A549 (cell line): ENCODE results near the gene ESRRB. TPM values are rescaled to one million over a fixed set of nuclear protein-coding genes. Genes with fewer than 3 reads are reported as not detected.

Experiments used
- ATAC-seq, 2 experiments: fragments of 200-7000 bp in 1 of 2; fragments of >200 bp in 1 of 2; cut with Nextera tagmentation in 1 of 2; cut with Tn5 transposase in 1 of 2; 3 replicates each; pipeline versions ENCODE4 v1.8.0 to v1.9.1; 2018 to 2020; ENCODE audit warnings: mild to moderate bottlenecking in 1 of 2, moderate library complexity in 1 of 2
- CTCF ChIA-PET: fragments of 300-600 bp; sonication (Branson Sonifier 250); formaldehyde crosslinking; extraction: SDS; loops from one replicate; lab custom pipeline; 2021; ENCODE audit warnings: antibody characterized with exemption, inconsistent platforms; lab: Yijun Ruan, JAX
- POLR2A ChIA-PET: fragments of 350-600 bp; formaldehyde crosslinking; extraction: SDS; loops from one replicate; lab custom pipeline; 2021; ENCODE audit warnings: antibody characterized with exemption, inconsistent platforms; lab: Yijun Ruan, JAX
- DNase-seq, 2 experiments: peaks; one replicate each; pipeline versions ENCODE4 v3.0.0 to v3.0.0-alpha.2; 2011 to 2016; ENCODE audit warnings: low read depth in 1 of 2, low spot score in 1 of 2
- FAIRE-seq: peaks from 2 replicates; lab custom pipeline; 2011; peaks lifted over from hg19 to GRCh38; lab: Jason Lieb, UNC
- H3K27ac ChIP-seq, 2 experiments: fragments of >200 bp; sonication (Bioruptor Twin); formaldehyde crosslinking; 3 replicates each; pipeline ENCODE4 v1.5.1; 2016 to 2017
- H3K4me1 ChIP-seq: fragments of >200 bp; sonication (Bioruptor Twin); formaldehyde crosslinking; 3 replicates; pipeline ENCODE4 v1.6.1; 2016
- H3K4me2 ChIP-seq: fragments of >200 bp; sonication (Bioruptor Twin); formaldehyde crosslinking; 3 replicates; pipeline ENCODE4 v1.6.1; 2016
- H3K4me3 ChIP-seq: fragments of >200 bp; sonication (Bioruptor Twin); formaldehyde crosslinking; 3 replicates; pipeline ENCODE4 v1.5.1; 2016
- H3K9me3 ChIP-seq: fragments of >200 bp; sonication (Bioruptor Twin); formaldehyde crosslinking; 3 replicates; pipeline ENCODE4 v1.6.1; 2016
- BHLHE40 ChIP-seq: IDR thresholded peaks from 2 replicates; pipeline ENCODE4 v1.6.1; 2012; ENCODE audit warnings: low read depth, low read length, inconsistent platforms
- CBX8 ChIP-seq: fragments of 200-600 bp; sonication (generic); IDR thresholded peaks from 2 replicates; pipeline ENCODE4 v1.6.1; 2016
- CEBPB ChIP-seq, 2 experiments: fragments of >200 bp in 1 of 2; sonication (Bioruptor Twin) in 1 of 2; formaldehyde crosslinking in 1 of 2; IDR thresholded peaks; 2 replicates each; pipeline ENCODE4 v1.6.1; 2012 to 2016
- CHD2 ChIP-seq: fragments of 150-350 bp; IDR thresholded peaks from 2 replicates; pipeline ENCODE4 v1.6.1; 2014; ENCODE audit warnings: low read length; ENCODE audit not compliant: partially characterized antibody
- FOSB ChIP-seq: fragments of 250-450 bp; sonication (Bioruptor Pico); IDR thresholded peaks from 2 replicates; pipeline ENCODE4 v1.5.0; 2020; ENCODE audit warnings: mild to moderate bottlenecking, moderate library complexity
- FOSL2 ChIP-seq, 2 experiments: fragments of 450-650 bp in 1 of 2; fragments of >200 bp in 1 of 2; sonication (Bioruptor Twin) in 1 of 2; formaldehyde crosslinking; IDR thresholded peaks; 2 replicates each; pipeline versions ENCODE4 v1.5.0 to v1.6.1; 2016 to 2020; ENCODE audit warnings: mild to moderate bottlenecking in 1 of 2, moderate library complexity in 1 of 2
- GATA3 ChIP-seq: IDR thresholded peaks from 2 replicates; pipeline ENCODE4 v1.6.1; 2012; ENCODE audit warnings: borderline replicate concordance
- HEYL ChIP-seq: fragments of 250-450 bp; sonication (Bioruptor Pico); IDR thresholded peaks from 2 replicates; pipeline ENCODE4 v1.8.0; 2021; ENCODE audit warnings: mild to moderate bottlenecking, moderate library complexity
- JUN ChIP-seq, 2 experiments: fragments of >200 bp; sonication (Bioruptor Twin); formaldehyde crosslinking; IDR thresholded peaks; 2 replicates in 1 of 2; 3 replicates in 1 of 2; pipeline ENCODE4 v1.6.1; 2016 to 2017
- KDM1A ChIP-seq: fragments of 200-600 bp; sonication (generic); IDR thresholded peaks from 2 replicates; pipeline ENCODE4 v1.6.1; 2016; ENCODE audit warnings: low read depth, mild to moderate bottlenecking
- MAFK ChIP-seq: fragments of 450-650 bp; IDR thresholded peaks from 2 replicates; pipeline ENCODE4 v1.6.1; 2014; ENCODE audit not compliant: partially characterized antibody
- MAZ ChIP-seq: fragments of 150-350 bp; IDR thresholded peaks from 2 replicates; pipeline ENCODE4 v1.6.1; 2014; ENCODE audit warnings: antibody characterized with exemption, low read depth, low read length, borderline replicate concordance
- NFE2L2 ChIP-seq: fragments of 150-350 bp; conservative IDR thresholded peaks from 2 replicates; pipeline ENCODE4 v1.6.1; 2014; ENCODE audit warnings: low read length
- RARB ChIP-seq: fragments of 250-450 bp; sonication (Bioruptor Pico); IDR thresholded peaks from 2 replicates; pipeline ENCODE4 v1.8.0; 2021; ENCODE audit warnings: mild to moderate bottlenecking, moderate library complexity
- RFX5 ChIP-seq: fragments of 450-650 bp; IDR thresholded peaks from 2 replicates; pipeline ENCODE4 v1.7.1; 2014; ENCODE audit warnings: antibody characterized with exemption, mild to moderate bottlenecking, moderate library complexity
- ZNF302 ChIP-seq: fragments of 250-450 bp; sonication (Bioruptor Pico); IDR thresholded peaks from 2 replicates; pipeline ENCODE4 v1.9.0; 2021; ENCODE audit warnings: inconsistent platforms, mild to moderate bottlenecking, moderate library complexity
- WGBS: methylation state at CpG from one replicate; pipeline ENCODE4 v1.1.6; 2017; ENCODE audit errors: missing lambda C conversion rate; 5-methylcytosine and 5-hydroxymethylcytosine counted together
- polyA plus RNA-seq, 4 experiments: library from polyadenylated mRNA; depleted of rRNA in 3 of 4; stranded (reverse); fragments of >200 nt; fragmentation: RNase III in 1 of 4; extraction: RNeasy Plus Mini Kit Qiagen cat#74134 plus additional on column Dnase treatment in 1 of 4; gene quantifications; 2 replicates in 3 of 4; 3 replicates in 1 of 4; pipeline ENCODE4 v1.2.3, GENCODE V29; 2011 to 2017
- TF ChIP-seq, protein P1 (sequence below): IDR thresholded peaks from 2 replicates; pipeline ENCODE4 v1.6.1; 2012
- TF ChIP-seq, protein P2 (sequence below): fragments of 250-450 bp; sonication (Bioruptor Pico); IDR thresholded peaks from 2 replicates; pipeline ENCODE4 v1.5.0; 2021; ENCODE audit warnings: mild to moderate bottlenecking, moderate library complexity, borderline replicate concordance
- TF ChIP-seq, protein P3 (sequence below): fragments of 200-600 bp; sonication (generic); IDR thresholded peaks from 2 replicates; pipeline ENCODE4 v1.6.1; 2016; ENCODE audit warnings: antibody characterized with exemption, mild to moderate bottlenecking, moderate library complexity
- TF ChIP-seq, protein P4 (sequence below): fragments of >200 bp; sonication (Bioruptor Twin); formaldehyde crosslinking; IDR thresholded peaks from 3 replicates; pipeline ENCODE4 v1.6.1; 2016

Gene ESRRB
- polyA plus RNA-seq, 2 of the 4 experiments (the other 2 are of a cell fraction): 0.15 to 0.19 TPM

- Histone ChIP-seq H3K9me3 (no peaks in the 10 kb centered on the region), H3K4me3 (no peak overlapping the region), H3K27ac (no peak overlapping the region), H3K4me1 (no peaks in the 10 kb centered on the region), H3K4me2 (no peak overlapping the region)
- ATAC-seq (peak in 1 of 2 experiments; percentile 24; a peak in 2 of 6 replicates), FAIRE-seq (no peak), DNase-seq (no peak)
- TF ChIP-seq RARB: no peak
- WGBS: 26% methylated on average over 4 of the region's 6 CpGs
- ChIA-PET CTCF (interaction anchor here (1.1 to 1.6 kb wide), 4 partner anchors 13 to 210 kb away, joined by 3 to 6 read pairs (median 4); no protein-coding TSS in a partner anchor), POLR2A (no interaction called here)
Measured at GRCh38 chr14:76500011-76500410, 124.1 kb downstream of the ESRRB start.

GRCh38 chr14:76500480-76500879 is 124.5 kb downstream of the ESRRB start:
- 45% methylated on average over 5 of the region's 6 CpGs for WGBS
- ChIA-PET POLR2A (no interaction called here), CTCF (interaction anchor here (0.6 to 1.4 kb wide), 3 partner anchors 14 to 210 kb away, joined by 3 to 5 read pairs (median 3); no protein-coding TSS in a partner anchor)
- FAIRE-seq: no peak
- ATAC-seq: no peak
- no peak for DNase-seq
- no peak overlapping the region for H3K4me3 ChIP-seq
- TF ChIP-seq, protein P1, sequence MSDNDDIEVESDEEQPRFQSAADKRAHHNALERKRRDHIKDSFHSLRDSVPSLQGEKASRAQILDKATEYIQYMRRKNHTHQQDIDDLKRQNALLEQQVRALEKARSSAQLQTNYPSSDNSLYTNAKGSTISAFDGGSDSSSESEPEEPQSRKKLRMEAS: no peak
- H3K4me2 ChIP-seq: no peak overlapping the region
- no peaks in the 10 kb centered on the region for H3K4me1 ChIP-seq
- no peaks in the 10 kb centered on the region for H3K9me3 ChIP-seq
- H3K27ac ChIP-seq: no peak overlapping the region

GRCh38 chr14:76501156-76501720 is 125.3 kb downstream of the ESRRB start:
- FAIRE-seq: no peak

More at GRCh38 chr14:76501156-76501720, 125.3 kb downstream of the ESRRB start:
- Histone ChIP-seq H3K27ac (no peak overlapping the region), H3K4me1 (no peaks in the 10 kb centered on the region), H3K4me3 (no peak overlapping the region), H3K9me3 (no peaks in the 10 kb centered on the region), H3K4me2 (no peak overlapping the region)
- DNase-seq: no peak
- TF ChIP-seq BHLHE40 (no peak), ZNF302 (CRISPR knock-in tag) (no peak), JUN (IDR thresholded peaks at IDR 0.05) (no peak), RFX5 (no peak), HEYL (CRISPR knock-in tag) (no peak), KDM1A (no peak), NFE2L2 (no peak), MAFK (no peak), GATA3 (no peak), CBX8 (no peak), CEBPB (IDR thresholded peaks at IDR 0.05) (no peak), CHD2 (no peak), FOSL2 (IDR thresholded peaks at IDR 0.05) (no peak), FOSL2 (CRISPR knock-in tag; IDR thresholded peaks at IDR 0.05) (no peak), MAZ (no peak), FOSB (CRISPR knock-in tag) (no peak)
- TF ChIP-seq, protein P1: no peak
- TF ChIP-seq, protein P2, sequence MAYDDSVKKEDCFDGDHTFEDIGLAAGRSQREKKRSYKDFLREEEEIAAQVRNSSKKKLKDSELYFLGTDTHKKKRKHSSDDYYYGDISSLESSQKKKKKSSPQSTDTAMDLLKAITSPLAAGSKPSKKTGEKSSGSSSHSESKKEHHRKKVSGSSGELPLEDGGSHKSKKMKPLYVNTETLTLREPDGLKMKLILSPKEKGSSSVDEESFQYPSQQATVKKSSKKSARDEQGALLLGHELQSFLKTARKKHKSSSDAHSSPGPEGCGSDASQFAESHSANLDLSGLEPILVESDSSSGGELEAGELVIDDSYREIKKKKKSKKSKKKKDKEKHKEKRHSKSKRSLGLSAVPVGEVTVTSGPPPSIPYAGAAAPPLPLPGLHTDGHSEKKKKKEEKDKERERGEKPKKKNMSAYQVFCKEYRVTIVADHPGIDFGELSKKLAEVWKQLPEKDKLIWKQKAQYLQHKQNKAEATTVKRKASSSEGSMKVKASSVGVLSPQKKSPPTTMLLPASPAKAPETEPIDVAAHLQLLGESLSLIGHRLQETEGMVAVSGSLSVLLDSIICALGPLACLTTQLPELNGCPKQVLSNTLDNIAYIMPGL (CRISPR knock-in tag): no peak
- TF ChIP-seq, protein P3, sequence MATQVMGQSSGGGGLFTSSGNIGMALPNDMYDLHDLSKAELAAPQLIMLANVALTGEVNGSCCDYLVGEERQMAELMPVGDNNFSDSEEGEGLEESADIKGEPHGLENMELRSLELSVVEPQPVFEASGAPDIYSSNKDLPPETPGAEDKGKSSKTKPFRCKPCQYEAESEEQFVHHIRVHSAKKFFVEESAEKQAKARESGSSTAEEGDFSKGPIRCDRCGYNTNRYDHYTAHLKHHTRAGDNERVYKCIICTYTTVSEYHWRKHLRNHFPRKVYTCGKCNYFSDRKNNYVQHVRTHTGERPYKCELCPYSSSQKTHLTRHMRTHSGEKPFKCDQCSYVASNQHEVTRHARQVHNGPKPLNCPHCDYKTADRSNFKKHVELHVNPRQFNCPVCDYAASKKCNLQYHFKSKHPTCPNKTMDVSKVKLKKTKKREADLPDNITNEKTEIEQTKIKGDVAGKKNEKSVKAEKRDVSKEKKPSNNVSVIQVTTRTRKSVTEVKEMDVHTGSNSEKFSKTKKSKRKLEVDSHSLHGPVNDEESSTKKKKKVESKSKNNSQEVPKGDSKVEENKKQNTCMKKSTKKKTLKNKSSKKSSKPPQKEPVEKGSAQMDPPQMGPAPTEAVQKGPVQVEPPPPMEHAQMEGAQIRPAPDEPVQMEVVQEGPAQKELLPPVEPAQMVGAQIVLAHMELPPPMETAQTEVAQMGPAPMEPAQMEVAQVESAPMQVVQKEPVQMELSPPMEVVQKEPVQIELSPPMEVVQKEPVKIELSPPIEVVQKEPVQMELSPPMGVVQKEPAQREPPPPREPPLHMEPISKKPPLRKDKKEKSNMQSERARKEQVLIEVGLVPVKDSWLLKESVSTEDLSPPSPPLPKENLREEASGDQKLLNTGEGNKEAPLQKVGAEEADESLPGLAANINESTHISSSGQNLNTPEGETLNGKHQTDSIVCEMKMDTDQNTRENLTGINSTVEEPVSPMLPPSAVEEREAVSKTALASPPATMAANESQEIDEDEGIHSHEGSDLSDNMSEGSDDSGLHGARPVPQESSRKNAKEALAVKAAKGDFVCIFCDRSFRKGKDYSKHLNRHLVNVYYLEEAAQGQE: no peak
- TF ChIP-seq, protein P4, sequence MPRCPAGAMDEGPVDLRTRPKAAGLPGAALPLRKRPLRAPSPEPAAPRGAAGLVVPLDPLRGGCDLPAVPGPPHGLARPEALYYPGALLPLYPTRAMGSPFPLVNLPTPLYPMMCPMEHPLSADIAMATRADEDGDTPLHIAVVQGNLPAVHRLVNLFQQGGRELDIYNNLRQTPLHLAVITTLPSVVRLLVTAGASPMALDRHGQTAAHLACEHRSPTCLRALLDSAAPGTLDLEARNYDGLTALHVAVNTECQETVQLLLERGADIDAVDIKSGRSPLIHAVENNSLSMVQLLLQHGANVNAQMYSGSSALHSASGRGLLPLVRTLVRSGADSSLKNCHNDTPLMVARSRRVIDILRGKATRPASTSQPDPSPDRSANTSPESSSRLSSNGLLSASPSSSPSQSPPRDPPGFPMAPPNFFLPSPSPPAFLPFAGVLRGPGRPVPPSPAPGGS: no peak
- CTCF ChIA-PET: interaction anchor here (0.6 kb wide), 1 partner anchor 131 kb away, joined by 3 read pairs; no protein-coding TSS in a partner anchor
- ATAC-seq: no peak
- POLR2A ChIA-PET: no interaction called here
- WGBS: 35% methylated on average over 6 of the region's 7 CpGs
